H9 (cell line): ENCODE data around the gene CALCA. TPM values are rescaled to one million over a fixed set of nuclear protein-coding genes. Genes with fewer than 3 reads are reported as not detected.

Experiments
- DNase-seq: peaks from one replicate; pipeline ENCODE4 v3.0.0-alpha.2; 2017
- H2AFZ ChIP-seq: one replicate; pipeline ENCODE4 v1.6.1; 2013; ENCODE audit warnings: mild to moderate bottlenecking, low read length, control low read depth, moderate library complexity
- H2AK5ac ChIP-seq: 2 replicates; pipeline ENCODE4 v1.6.1; 2013; ENCODE audit warnings: low read length, control low read depth, mixed read lengths; ENCODE audit not compliant: insufficient read length
- H2BK120ac ChIP-seq: one replicate; pipeline ENCODE4 v1.6.1; 2013; ENCODE audit warnings: low read depth, mild to moderate bottlenecking, low read length, control low read depth, inconsistent platforms; ENCODE audit not compliant: poor library complexity, severe bottlenecking
- H2BK12ac ChIP-seq: 2 replicates; pipeline ENCODE4 v1.6.1; 2013; ENCODE audit warnings: low read length, control low read depth, mixed read lengths, low read depth; ENCODE audit not compliant: insufficient read length
- H2BK15ac ChIP-seq: 2 replicates; pipeline ENCODE4 v1.6.1; 2013; ENCODE audit warnings: low read depth, low read length, control low read depth
- H2BK20ac ChIP-seq: one replicate; pipeline ENCODE4 v1.6.1; 2013; ENCODE audit warnings: low read depth, mild to moderate bottlenecking, low read length, control low read depth, inconsistent platforms; ENCODE audit not compliant: poor library complexity, severe bottlenecking
- H2BK5ac ChIP-seq: 2 replicates; pipeline ENCODE4 v1.6.1; 2013; ENCODE audit warnings: low read length, control low read depth, mixed read lengths; ENCODE audit not compliant: insufficient read length
- H3K14ac ChIP-seq: 2 replicates; pipeline ENCODE4 v1.6.1; 2013; ENCODE audit warnings: low read length, control low read depth; ENCODE audit not compliant: insufficient read depth
- H3K18ac ChIP-seq: 2 replicates; pipeline ENCODE4 v1.6.1; 2013; ENCODE audit warnings: low read depth, mild to moderate bottlenecking, mixed read lengths, low read length, control low read depth; ENCODE audit not compliant: insufficient read length
- H3K23ac ChIP-seq: 2 replicates; pipeline ENCODE4 v1.6.1; 2013; ENCODE audit warnings: low read length, control low read depth, mixed read lengths, low read depth; ENCODE audit not compliant: insufficient read length
- H3K23me2 ChIP-seq: 2 replicates; pipeline ENCODE4 v1.6.1; 2013; ENCODE audit warnings: low read depth, mild to moderate bottlenecking, mixed read lengths, low read length, control low read depth; ENCODE audit not compliant: insufficient read length, poor library complexity, severe bottlenecking
- H3K27ac ChIP-seq: 2 replicates; pipeline ENCODE4 v1.5.1; 2013; ENCODE audit warnings: low read length, control low read depth, mixed read lengths, low read depth; ENCODE audit not compliant: insufficient read length
- H3K27me3 ChIP-seq: 2 replicates; pipeline ENCODE4 v1.6.1; 2013; ENCODE audit warnings: low read length, control low read depth, inconsistent platforms; ENCODE audit not compliant: insufficient read depth
- H3K4ac ChIP-seq: 2 replicates; pipeline ENCODE4 v1.6.1; 2013; ENCODE audit warnings: low read depth, mild to moderate bottlenecking, control low read depth, inconsistent platforms, low read length, moderate library complexity
- H3K4me1 ChIP-seq: 2 replicates; pipeline ENCODE4 v1.6.1; 2013; ENCODE audit warnings: low read length, control low read depth, inconsistent platforms; ENCODE audit not compliant: insufficient read depth
- H3K4me2 ChIP-seq: 2 replicates; pipeline ENCODE4 v1.6.1; 2013; ENCODE audit warnings: low read length, control low read depth, mixed read lengths; ENCODE audit not compliant: insufficient read length, insufficient read depth
- H3K56ac ChIP-seq: 2 replicates; pipeline ENCODE4 v1.6.1; 2013; ENCODE audit warnings: low read depth, mild to moderate bottlenecking, mixed read lengths, low read length, control low read depth; ENCODE audit not compliant: insufficient read length
- H3K79me1 ChIP-seq: 2 replicates; pipeline ENCODE4 v1.6.1; 2013; ENCODE audit warnings: low read depth, mild to moderate bottlenecking, moderate library complexity, low read length, control low read depth, inconsistent platforms; ENCODE audit not compliant: insufficient read depth, poor library complexity, severe bottlenecking
- H3K79me2 ChIP-seq: 2 replicates; pipeline ENCODE4 v1.6.1; 2013; ENCODE audit warnings: low read length, control low read depth, inconsistent platforms; ENCODE audit not compliant: insufficient read depth
- H3K9ac ChIP-seq: 2 replicates; pipeline ENCODE4 v1.6.1; 2013; ENCODE audit warnings: low read length, control low read depth, mixed read lengths; ENCODE audit not compliant: insufficient read length; ENCODE audit errors: extremely low read depth
- H3K9me3 ChIP-seq: one replicate; pipeline ENCODE4 v1.6.1; 2013; ENCODE audit warnings: low read depth, low read length, inconsistent platforms; ENCODE audit not compliant: control insufficient read depth
- H3T11ph ChIP-seq: one replicate; pipeline ENCODE4 v1.6.1; 2013; ENCODE audit warnings: mild to moderate bottlenecking, low read length, control low read depth, inconsistent platforms
- H4K20me1 ChIP-seq: one replicate; pipeline ENCODE4 v1.6.1; 2013; ENCODE audit not compliant: control insufficient read depth, insufficient read length, insufficient read depth
- H4K5ac ChIP-seq: 2 replicates; pipeline ENCODE4 v1.6.1; 2013; ENCODE audit warnings: low read depth, mild to moderate bottlenecking, mixed read lengths, low read length, control low read depth; ENCODE audit not compliant: insufficient read length
- H4K8ac ChIP-seq: replicated peaks from 2 replicates; pipeline ENCODE4 v1.6.1; 2013; ENCODE audit warnings: low read length, control low read depth, mixed read lengths, low read depth; ENCODE audit not compliant: insufficient read length
- H4K91ac ChIP-seq: 2 replicates; pipeline ENCODE4 v1.6.1; 2013; ENCODE audit warnings: low read depth, mild to moderate bottlenecking, moderate library complexity, mixed read lengths, low read length, control low read depth; ENCODE audit not compliant: insufficient read length
- H3K27ac Mint-ChIP-seq, 3 experiments: 2 replicates in 2 of 3; 3 replicates in 1 of 3; pipeline ENCODE4 v1.8.0; 2020 to 2021; ENCODE audit warnings: mixed read lengths in 3 of 3, mild to moderate bottlenecking in 1 of 3, moderate library complexity in 1 of 3
- H3K27me3 Mint-ChIP-seq: 2 replicates; pipeline ENCODE4 v1.8.0; 2021; ENCODE audit warnings: low read depth, mild to moderate bottlenecking, moderate library complexity, mixed read lengths
- H3K36me3 Mint-ChIP-seq, 3 experiments: 2 replicates in 2 of 3; 3 replicates in 1 of 3; pipeline ENCODE4 v1.8.0; 2020 to 2021; ENCODE audit warnings: low read depth in 3 of 3, mixed read lengths in 3 of 3; ENCODE audit not compliant: insufficient read depth in 1 of 3
- H3K4me1 Mint-ChIP-seq, 2 experiments: 2 replicates each; pipeline ENCODE4 v1.8.0; 2020; ENCODE audit warnings: mixed read lengths in 2 of 2
- H3K4me3 Mint-ChIP-seq, 2 experiments: 2 replicates in 1 of 2; 3 replicates in 1 of 2; pipeline ENCODE4 v1.8.0; 2020 to 2021; ENCODE audit warnings: mild to moderate bottlenecking in 2 of 2, mixed read lengths in 2 of 2, moderate library complexity in 1 of 2
- H3K9me3 Mint-ChIP-seq, 2 experiments: 2 replicates in 1 of 2; 3 replicates in 1 of 2; pipeline ENCODE4 v1.8.0; 2020; ENCODE audit warnings: mild to moderate bottlenecking in 2 of 2, mixed read lengths in 2 of 2, moderate library complexity in 1 of 2
- CTCF ChIP-seq: fragments of 200-600 bp; sonication (generic); conservative IDR thresholded peaks from 3 replicates; pipeline ENCODE4 v1.8.0; 2021; ENCODE audit warnings: antibody characterized with exemption, mild to moderate bottlenecking
- WGBS: extraction: QIAGEN DNeasy Blood & Tissue Kit; methylation state at CpG from one replicate; pipeline ENCODE4 v1.1.7; 2013; ENCODE audit warnings: missing lambda C conversion rate, low lambda C conversion rate, mixed read lengths; ENCODE audit not compliant: insufficient read length; ENCODE audit errors: extremely low coverage; 5-methylcytosine and 5-hydroxymethylcytosine counted together
- total RNA-seq: library from RNA; stranded (reverse); gene quantifications from 2 replicates; pipeline ENCODE4 v1.2.1, GENCODE V29; 2021

Gene CALCA
- total RNA-seq, 1 experiment from 2014 or later, result not detected

- H3K36me3 Mint-ChIP-seq, result peaks cover 0 to 2% (median 0%) of the 10 kb centered on the region in 3 experiments; a peak in 1 of 7 replicates
- H2BK5ac ChIP-seq, result no peak overlapping the region
- no peak overlapping the region for H3K4me3 Mint-ChIP-seq
Observed at GRCh38 chr11:14969901-14970323, 2.2 kb downstream of the CALCA start.

More at GRCh38 chr11:14969901-14970323, 2.2 kb downstream of the CALCA start:
- Histone ChIP-seq H3K79me1 (no peaks in the 10 kb centered on the region), H3K9me3 (no peaks in the 10 kb centered on the region), H3K4ac (no peak overlapping the region), H2BK120ac (no peak overlapping the region), H2BK15ac (no peak overlapping the region), H3K9ac (no peak overlapping the region), H3K14ac (no peak overlapping the region), H2AFZ (no peak overlapping the region), H3K23ac (no peak overlapping the region), H3T11ph (no peak overlapping the region), H2BK12ac (no peak overlapping the region), H4K8ac (no peak overlapping the region), H3K56ac (no peak overlapping the region), H3K18ac (no peak overlapping the region), H3K27me3 (peaks cover 40% of the 10 kb centered on the region), H4K91ac (no peak overlapping the region), H3K23me2 (peaks cover 20% of the 10 kb centered on the region), H2AK5ac (no peak overlapping the region), H4K20me1 (no peaks in the 10 kb centered on the region), H3K4me1 (peaks cover 4% of the 10 kb centered on the region; the same call in 1 of the 2 replicates), H3K4me2 (no peak overlapping the region), H3K27ac (no peak overlapping the region), H4K5ac (no peak overlapping the region), H2BK20ac (no peak overlapping the region), H3K79me2 (no peaks in the 10 kb centered on the region)
- no peak overlapping the region; a peak in 1 of 7 replicates for H3K27ac Mint-ChIP-seq
- H3K4me1 Mint-ChIP-seq, result peaks cover 28 to 29% of the 10 kb centered on the region in 2 experiments
- H3K9me3 Mint-ChIP-seq, result no peaks in the 10 kb centered on the region; a peak in 2 of 5 replicates
- no CpG with 5 or more reads among the region's 7 CpGs for WGBS
- peaks cover 77% of the 10 kb centered on the region for H3K27me3 Mint-ChIP-seq
- DNase-seq, result peak; percentile 92
- peak; percentile 94 for TF ChIP-seq CTCF
